ENCODE measurements around the gene RRP8. TPM values are rescaled to one million over a fixed set of nuclear protein-coding genes. Genes with fewer than 3 reads are reported as not detected.
A peak's percentile ranks its signal among the peaks of the same experiment; 100 is the strongest.

The RRP8 gene
- polyA plus RNA-seq, 1 donor: 28.5 TPM

- no peak for DNase-seq
- Histone ChIP-seq H3K4me1 (ENCODE audit: control insufficient read depth, insufficient read depth, low read length) (no peaks in the 10 kb centered on the region), H3K36me3 (ENCODE audit: control insufficient read depth, insufficient read depth, low read length) (no peaks in the 10 kb centered on the region), H3K27me3 (ENCODE audit: control insufficient read depth, insufficient read depth, low read length) (peaks cover 14% of the 10 kb centered on the region), H3K9me3 (ENCODE audit: control insufficient read depth, low read depth, low read length) (no peaks in the 10 kb centered on the region), H3K4me3 (ENCODE audit: low read length) (no peak overlapping the region), H3K27ac (ENCODE audit: low read length) (peak overlapping the region; percentile 28)
- WGBS (ENCODE audit: insufficient coverage, low lambda C conversion rate): 65% methylated on average over 5 of the region's 12 CpGs
These were observed 42.7 kb upstream of the RRP8 start for GRCh38 chr11:6646071-6646470.

- no peak overlapping the region for H3K4me3 ChIP-seq (ENCODE audit: low read length)
- peaks cover 2% of the 10 kb centered on the region for H3K27me3 ChIP-seq (ENCODE audit: control insufficient read depth, insufficient read depth, low read length)
- no peak overlapping the region for H3K27ac ChIP-seq (ENCODE audit: low read length)
- peaks cover 14% of the 10 kb centered on the region for H3K36me3 ChIP-seq (ENCODE audit: control insufficient read depth, insufficient read depth, low read length)
- DNase-seq: no peak
- no peaks in the 10 kb centered on the region for H3K4me1 ChIP-seq (ENCODE audit: control insufficient read depth, insufficient read depth, low read length)
- 100% methylated on average over 2 of the region's 7 CpGs for WGBS (ENCODE audit: insufficient coverage, low lambda C conversion rate)
- H3K9me3 ChIP-seq (ENCODE audit: control insufficient read depth, low read depth, low read length): no peaks in the 10 kb centered on the region
These were observed 39.5 kb upstream of the RRP8 start for GRCh38 chr11:6642957-6643356.

- Histone ChIP-seq H3K27ac (ENCODE audit: low read length) (no peak overlapping the region), H3K27me3 (ENCODE audit: control insufficient read depth, insufficient read depth, low read length) (peaks cover 2% of the 10 kb centered on the region), H3K4me3 (ENCODE audit: low read length) (no peak overlapping the region), H3K4me1 (ENCODE audit: control insufficient read depth, insufficient read depth, low read length) (no peaks in the 10 kb centered on the region), H3K9me3 (ENCODE audit: control insufficient read depth, low read depth, low read length) (no peaks in the 10 kb centered on the region), H3K36me3 (ENCODE audit: control insufficient read depth, insufficient read depth, low read length) (peaks cover 14% of the 10 kb centered on the region)
- 100% methylated on average over 2 of the region's 26 CpGs for WGBS (ENCODE audit: insufficient coverage, low lambda C conversion rate)
- DNase-seq: no peak
These were observed 37.7 kb upstream of the RRP8 start for GRCh38 chr11:6640985-6641701.

GRCh38 chr11:6640036-6640984 lies 36.9 kb upstream of the RRP8 start:
- Histone ChIP-seq H3K9me3 (ENCODE audit: control insufficient read depth, low read depth, low read length) (no peaks in the 10 kb centered on the region), H3K36me3 (ENCODE audit: control insufficient read depth, insufficient read depth, low read length) (peaks cover 14% of the 10 kb centered on the region), H3K4me3 (ENCODE audit: low read length) (no peak overlapping the region), H3K27ac (ENCODE audit: low read length) (no peak overlapping the region), H3K27me3 (ENCODE audit: control insufficient read depth, insufficient read depth, low read length) (peaks cover 2% of the 10 kb centered on the region), H3K4me1 (ENCODE audit: control insufficient read depth, insufficient read depth, low read length) (peaks cover 6% of the 10 kb centered on the region)
- no peak for DNase-seq
- WGBS (ENCODE audit: insufficient coverage, low lambda C conversion rate): no CpG with 5 or more reads among the region's 36 CpGs

- H3K4me1 ChIP-seq (ENCODE audit: control insufficient read depth, insufficient read depth, low read length): peaks cover 10% of the 10 kb centered on the region
- H3K27ac ChIP-seq (ENCODE audit: low read length): no peak overlapping the region
- 100% methylated on average over 1 of the region's 4 CpGs for whole genome bisulfite sequencing (ENCODE audit: insufficient coverage, low lambda C conversion rate)
- peaks cover 20% of the 10 kb centered on the region for H3K36me3 ChIP-seq (ENCODE audit: control insufficient read depth, insufficient read depth, low read length)
- DNase-seq: no peak
- H3K4me3 ChIP-seq (ENCODE audit: low read length): no peak overlapping the region
- H3K9me3 ChIP-seq (ENCODE audit: control insufficient read depth, low read depth, low read length): no peaks in the 10 kb centered on the region
- H3K27me3 ChIP-seq (ENCODE audit: control insufficient read depth, insufficient read depth, low read length): peaks cover 1% of the 10 kb centered on the region
These were observed 35.0 kb upstream of the RRP8 start for GRCh38 chr11:6638429-6638828.

GRCh38 chr11:6637871-6638270 lies 34.5 kb upstream of the RRP8 start:
- no peak for DNase-seq
- Histone ChIP-seq H3K9me3 (ENCODE audit: control insufficient read depth, low read depth, low read length) (no peaks in the 10 kb centered on the region), H3K4me1 (ENCODE audit: control insufficient read depth, insufficient read depth, low read length) (peaks cover 10% of the 10 kb centered on the region), H3K27me3 (ENCODE audit: control insufficient read depth, insufficient read depth, low read length) (no peaks in the 10 kb centered on the region), H3K4me3 (ENCODE audit: low read length) (no peak overlapping the region), H3K36me3 (ENCODE audit: control insufficient read depth, insufficient read depth, low read length) (peaks cover 22% of the 10 kb centered on the region), H3K27ac (ENCODE audit: low read length) (no peak overlapping the region)
- no CpG with 5 or more reads among the region's 3 CpGs for WGBS (ENCODE audit: insufficient coverage, low lambda C conversion rate)

- Histone ChIP-seq H3K4me3 (ENCODE audit: low read length) (no peak overlapping the region), H3K36me3 (ENCODE audit: control insufficient read depth, insufficient read depth, low read length) (peaks cover 29% of the 10 kb centered on the region), H3K4me1 (ENCODE audit: control insufficient read depth, insufficient read depth, low read length) (peaks cover 16% of the 10 kb centered on the region), H3K27ac (ENCODE audit: low read length) (no peak overlapping the region), H3K27me3 (ENCODE audit: control insufficient read depth, insufficient read depth, low read length) (no peaks in the 10 kb centered on the region), H3K9me3 (ENCODE audit: control insufficient read depth, low read depth, low read length) (no peaks in the 10 kb centered on the region)
- no CpG with 5 or more reads among the region's 3 CpGs for WGBS (ENCODE audit: insufficient coverage, low lambda C conversion rate)
- DNase-seq: no peak
These were observed 33.1 kb upstream of the RRP8 start for GRCh38 chr11:6636480-6636879.

- peak; percentile 71 to 88 for DNase-seq
- Histone ChIP-seq H3K27ac (ENCODE audit: low read length) (peak overlapping the region; percentile 51), H3K9me3 (ENCODE audit: control insufficient read depth, low read depth, low read length) (peaks cover 4% of the 10 kb centered on the region), H3K36me3 (ENCODE audit: control insufficient read depth, insufficient read depth, low read length) (peaks cover 36% of the 10 kb centered on the region), H3K4me3 (ENCODE audit: low read length) (no peak overlapping the region), H3K27me3 (ENCODE audit: control insufficient read depth, insufficient read depth, low read length) (no peaks in the 10 kb centered on the region), H3K4me1 (ENCODE audit: control insufficient read depth, insufficient read depth, low read length) (peaks cover 25% of the 10 kb centered on the region)
- no CpG with 5 or more reads among the region's 10 CpGs for WGBS (ENCODE audit: insufficient coverage, low lambda C conversion rate)
These were observed 31.9 kb upstream of the RRP8 start for GRCh38 chr11:6635082-6635932.

GRCh38 chr11:6634534-6634933 lies 31.1 kb upstream of the RRP8 start:
- H3K27ac ChIP-seq (ENCODE audit: low read length): no peak overlapping the region
- peaks cover 32% of the 10 kb centered on the region for H3K36me3 ChIP-seq (ENCODE audit: control insufficient read depth, insufficient read depth, low read length)
- H3K4me3 ChIP-seq (ENCODE audit: low read length): no peak overlapping the region
- peaks cover 26% of the 10 kb centered on the region for H3K4me1 ChIP-seq (ENCODE audit: control insufficient read depth, insufficient read depth, low read length)
- DNase-seq: no peak
- H3K9me3 ChIP-seq (ENCODE audit: control insufficient read depth, low read depth, low read length): peaks cover 11% of the 10 kb centered on the region
- no peaks in the 10 kb centered on the region for H3K27me3 ChIP-seq (ENCODE audit: control insufficient read depth, insufficient read depth, low read length)
- no CpG with 5 or more reads among the region's 1 CpG for WGBS (ENCODE audit: insufficient coverage, low lambda C conversion rate)

All from large intestine (tissue), 3 donors.